Stomach (tissue), 9 donors: Measurements from ENCODE around the gene ATRX. TPM values are rescaled to one million over a fixed set of nuclear protein-coding genes. Genes with fewer than 3 reads are reported as not detected.
"Not testable (repeated sequence)": the region's sequence is repeated elsewhere in the genome, so short reads cannot be mapped to it uniquely, and the experiment has no call there.

ENCODE experiments used
- DNase-seq, 2 donors: peaks; one replicate each; pipeline versions ENCODE4 v3.0.0 to v3.0.0-alpha.2; 2013 to 2019
- H3K27ac ChIP-seq, 5 donors: fragments of 200-600 bp in 4 of 5; sonication (generic) in 4 of 5; one replicate each; pipeline ENCODE4 v1.5.1; 2013 to 2019; ENCODE audit warnings: mild to moderate bottlenecking in 1 of 5, moderate library complexity in 1 of 5
- H3K27me3 ChIP-seq, 3 donors: fragments of 200-600 bp; sonication (generic); one replicate each; pipeline ENCODE4 v1.5.1; 2017 to 2019; ENCODE audit warnings: mixed run types in 1 of 3
- H3K36me3 ChIP-seq, 4 donors: fragments of 200-600 bp; sonication (generic); 1 replicate in 3 of 4; 2 replicates in 1 of 4; pipeline ENCODE4 v1.5.1; 2016 to 2019
- H3K4me1 ChIP-seq, 4 donors: fragments of 200-600 bp; sonication (generic); one replicate each; pipeline ENCODE4 v1.5.1; 2016 to 2019
- H3K4me3 ChIP-seq, 4 donors: fragments of 200-600 bp; sonication (generic) in 3 of 4; one replicate each; pipeline ENCODE4 v1.5.1; 2016 to 2019; ENCODE audit warnings: mild to moderate bottlenecking in 1 of 4
- H3K9me3 ChIP-seq, 4 donors: fragments of 200-600 bp; sonication (generic); one replicate each; pipeline ENCODE4 v1.5.1; 2016 to 2019
- EP300 ChIP-seq: sonication (generic); formaldehyde crosslinking; IDR thresholded peaks from one replicate; pipeline ENCODE4 v1.6.1; 2017; ENCODE audit warnings: antibody characterized with exemption
- POLR2A ChIP-seq, 4 donors: fragments of 450-650 bp; IDR thresholded peaks; one replicate each; pipeline ENCODE4 v1.6.1; 2016; ENCODE audit warnings: antibody characterized with exemption in 4 of 4, control low read depth in 2 of 4, mild to moderate bottlenecking in 1 of 4, moderate library complexity in 1 of 4
- POLR2AphosphoS5 ChIP-seq, 3 donors: sonication (generic); formaldehyde crosslinking; IDR thresholded peaks; one replicate each; pipeline ENCODE4 v1.6.1; 2016; ENCODE audit warnings: antibody characterized with exemption in 3 of 3
- WGBS, 5 donors: extraction: QIAGEN DNeasy Blood & Tissue Kit in 3 of 5; methylation state at CpG; one replicate each; pipeline versions ENCODE4 v1.1.5 to v1.1.7; 2013 to 2018; 5-methylcytosine and 5-hydroxymethylcytosine counted together
- intact Hi-C: fragments of 100-400 bp; cut with DNase I; formaldehyde crosslinking; loops from one replicate; pipeline ENCODE4 v1.15.1; 2023; ENCODE audit warnings: low total_unique reads
- polyA plus RNA-seq, 3 donors: library from polyadenylated mRNA; stranded (reverse); fragments of 200-250 nt; gene quantifications; one replicate each; pipeline ENCODE4 v1.2.3, GENCODE V29; 2013
- total RNA-seq, 5 donors: library from RNA; depleted of rRNA; stranded (reverse); fragments of >200 nt; gene quantifications; one replicate each; pipeline versions ENCODE4 v1.1.0 to v1.2.3, GENCODE V29; 2014 to 2016
- TF ChIP-seq, protein P1 (sequence below), 7 experiments: fragments of 450-650 bp in 4 of 7; fragments of 200-600 bp in 3 of 7; sonication (generic) in 3 of 7; IDR thresholded peaks; one replicate each; pipeline ENCODE4 v1.5.1; 2016 to 2019; ENCODE audit warnings: antibody characterized with exemption in 7 of 7, control low read depth in 2 of 7, mild to moderate bottlenecking in 1 of 7
- donor health status: healthy with polysubstance abuse.
- donor health status: Bipolar disorder and iron deficiency.
- donor health status: healthy.

The ATRX gene
- total and polyA plus RNA-seq, 8 donors, result 7.9 to 225 (median 61.0) TPM

DNA sequence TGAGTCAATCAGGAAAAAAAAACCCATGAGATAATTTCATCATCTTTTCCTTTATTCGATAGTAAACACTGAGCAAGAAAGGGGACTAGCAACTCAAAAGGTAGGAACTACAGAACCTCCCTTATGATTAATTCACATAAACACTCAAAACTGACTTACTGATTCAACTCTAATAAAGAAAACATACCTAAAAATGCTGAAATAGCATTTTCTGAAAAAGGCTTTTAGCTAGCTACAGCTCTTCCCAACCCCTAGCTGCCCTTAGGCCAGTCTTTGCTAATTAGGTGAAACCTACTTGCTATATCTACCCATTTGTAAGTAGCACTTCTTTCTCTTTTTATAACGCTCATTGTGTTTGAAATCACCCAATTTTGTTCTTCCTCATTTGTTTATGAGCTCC lies 150.6 kb downstream of the ATRX start:
- DNase-seq, result no peak
- no peak overlapping the region for H3K4me3 ChIP-seq
- WGBS, 5 donors, result 83 to 100% (median 90%) methylated on average over 2 of the region's 2 CpGs
- H3K4me1 ChIP-seq, result no peaks in the 10 kb centered on the region
- no peak overlapping the region for H3K27ac ChIP-seq
- H3K9me3 ChIP-seq, result no peaks in the 10 kb centered on the region
- H3K27me3 ChIP-seq, result no peaks in the 10 kb centered on the region
- TF ChIP-seq POLR2A (IDR thresholded peaks at IDR 0.05), result no peak
- no peak for TF ChIP-seq POLR2AphosphoS5 (IDR thresholded peaks at IDR 0.05)
- TF ChIP-seq, protein P1, sequence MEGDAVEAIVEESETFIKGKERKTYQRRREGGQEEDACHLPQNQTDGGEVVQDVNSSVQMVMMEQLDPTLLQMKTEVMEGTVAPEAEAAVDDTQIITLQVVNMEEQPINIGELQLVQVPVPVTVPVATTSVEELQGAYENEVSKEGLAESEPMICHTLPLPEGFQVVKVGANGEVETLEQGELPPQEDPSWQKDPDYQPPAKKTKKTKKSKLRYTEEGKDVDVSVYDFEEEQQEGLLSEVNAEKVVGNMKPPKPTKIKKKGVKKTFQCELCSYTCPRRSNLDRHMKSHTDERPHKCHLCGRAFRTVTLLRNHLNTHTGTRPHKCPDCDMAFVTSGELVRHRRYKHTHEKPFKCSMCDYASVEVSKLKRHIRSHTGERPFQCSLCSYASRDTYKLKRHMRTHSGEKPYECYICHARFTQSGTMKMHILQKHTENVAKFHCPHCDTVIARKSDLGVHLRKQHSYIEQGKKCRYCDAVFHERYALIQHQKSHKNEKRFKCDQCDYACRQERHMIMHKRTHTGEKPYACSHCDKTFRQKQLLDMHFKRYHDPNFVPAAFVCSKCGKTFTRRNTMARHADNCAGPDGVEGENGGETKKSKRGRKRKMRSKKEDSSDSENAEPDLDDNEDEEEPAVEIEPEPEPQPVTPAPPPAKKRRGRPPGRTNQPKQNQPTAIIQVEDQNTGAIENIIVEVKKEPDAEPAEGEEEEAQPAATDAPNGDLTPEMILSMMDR (IDR thresholded peaks at IDR 0.05), result no peak
- TF ChIP-seq EP300, result no peak
- peaks cover 0 to 44% (median 40%) of the 10 kb centered on the region in 4 donors for H3K36me3 ChIP-seq
- intact Hi-C loops, result no loop called here

DNA sequence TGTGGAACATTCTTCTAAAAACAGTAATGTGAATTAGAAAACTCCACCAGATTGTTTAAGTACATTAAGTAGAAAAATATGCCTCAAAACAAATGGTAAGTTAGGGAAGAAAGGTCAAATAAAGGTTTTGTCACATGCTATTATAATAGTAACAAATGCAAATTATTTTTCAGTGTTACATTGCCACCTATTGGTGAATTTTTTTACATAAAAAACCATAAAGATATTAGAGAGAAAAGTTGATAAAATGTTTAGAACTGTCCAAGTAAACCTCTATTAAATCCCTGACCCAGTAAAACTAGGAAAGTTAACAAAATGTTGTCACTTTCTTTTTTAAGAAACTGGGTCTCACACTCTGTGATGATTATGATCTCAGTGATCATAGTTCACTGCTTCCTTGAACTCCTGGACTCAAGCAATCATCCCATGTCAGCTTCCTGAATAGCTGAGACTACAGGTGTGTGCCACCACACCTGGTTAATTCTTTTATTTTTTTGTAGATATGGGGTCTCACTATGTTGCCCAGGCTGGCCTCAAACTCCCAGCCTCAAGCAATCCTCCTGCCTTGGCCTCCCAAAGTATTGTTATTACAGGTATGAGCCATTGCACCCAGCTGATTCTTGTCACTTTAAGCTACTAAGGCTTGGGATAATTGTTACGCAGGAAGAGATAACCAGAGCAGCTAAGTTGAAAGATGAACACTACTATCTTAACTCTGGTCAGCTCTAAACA lies 157.6 kb downstream of the ATRX start:
- Histone ChIP-seq H3K9me3 (no peaks in the 10 kb centered on the region), H3K4me3 (no peak overlapping the region), H3K27ac (no peak overlapping the region), H3K4me1 (no peaks in the 10 kb centered on the region), H3K27me3 (no peaks in the 10 kb centered on the region), H3K36me3 (peaks cover 0 to 18% (median 16%) of the 10 kb centered on the region in 4 donors)
- TF ChIP-seq EP300 (no peak), POLR2A (IDR thresholded peaks at IDR 0.05) (no peak), POLR2AphosphoS5 (IDR thresholded peaks at IDR 0.05) (no peak)
- TF ChIP-seq, protein P1 (IDR thresholded peaks at IDR 0.05), result no peak
- intact Hi-C loops, result no loop called here
- 91 to 100% (median 97%) methylated on average over 1 of the region's 1 CpG for WGBS, 5 donors
- DNase-seq, result no peak

DNA sequence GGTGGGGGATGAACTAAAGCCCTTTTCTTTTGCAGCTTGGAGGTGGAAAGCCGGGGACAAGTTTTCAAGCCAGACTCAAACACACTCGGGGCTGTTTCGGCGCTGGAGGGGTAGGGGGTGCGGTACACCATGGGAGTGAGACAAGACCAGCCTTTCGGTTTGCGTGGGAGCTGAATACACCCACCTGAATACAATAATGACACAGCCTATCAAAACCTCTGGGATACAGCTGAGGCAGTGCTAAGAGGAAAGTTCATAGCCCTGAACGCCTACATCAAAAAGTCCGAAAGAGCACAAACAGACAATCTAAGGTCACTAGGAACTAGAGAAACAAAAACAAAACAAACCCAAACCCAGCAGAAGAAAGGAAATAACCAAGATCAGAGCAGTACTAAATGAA lies 163.3 kb downstream of the ATRX start:
- intact Hi-C loops, result no loop called here
- TF ChIP-seq POLR2AphosphoS5 (IDR thresholded peaks at IDR 0.05) (no peak), POLR2A (IDR thresholded peaks at IDR 0.05) (no peak), EP300 (no peak)
- TF ChIP-seq, protein P1 (IDR thresholded peaks at IDR 0.05), result no peak
- 80 to 98% (median 88%) methylated on average over 5 to 9 of the region's 9 CpGs for WGBS, 5 donors

DNA sequence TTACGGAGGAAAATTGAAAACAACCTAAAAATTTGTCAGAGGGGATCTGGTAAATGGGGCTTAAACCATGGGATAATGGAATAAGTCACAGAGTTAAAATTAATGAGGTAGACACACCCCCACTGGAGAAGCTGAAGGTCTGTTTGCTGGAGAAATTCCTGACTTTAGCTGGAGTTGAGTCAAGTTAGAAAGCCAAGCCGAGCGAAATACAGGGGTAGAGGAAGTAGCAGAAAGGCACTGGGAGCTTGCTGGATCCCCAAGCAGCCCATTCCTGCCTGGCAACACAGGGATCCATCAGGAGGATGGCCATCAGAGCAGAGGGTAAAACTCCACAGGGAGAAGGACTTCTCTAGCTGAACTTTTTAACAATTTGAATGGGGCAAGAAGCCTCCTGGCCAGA lies 163.8 kb downstream of the ATRX start:
- 50 to 72% (median 55%) methylated on average over 3 of the region's 3 CpGs for WGBS, 5 donors
- no peak for DNase-seq

More for the DNA sequence above, 163.3 kb downstream of the ATRX start:
- Histone ChIP-seq H3K27ac (no peak overlapping the region), H3K4me3 (no peak overlapping the region), H3K27me3 (no peaks in the 10 kb centered on the region), H3K36me3 (peaks cover 0 to 11% (median 9%) of the 10 kb centered on the region in 4 donors), H3K9me3 (no peaks in the 10 kb centered on the region), H3K4me1 (peaks cover 0 to 8% (median 4%) of the 10 kb centered on the region in 4 donors)
- DNase-seq, result no peak

DNA sequence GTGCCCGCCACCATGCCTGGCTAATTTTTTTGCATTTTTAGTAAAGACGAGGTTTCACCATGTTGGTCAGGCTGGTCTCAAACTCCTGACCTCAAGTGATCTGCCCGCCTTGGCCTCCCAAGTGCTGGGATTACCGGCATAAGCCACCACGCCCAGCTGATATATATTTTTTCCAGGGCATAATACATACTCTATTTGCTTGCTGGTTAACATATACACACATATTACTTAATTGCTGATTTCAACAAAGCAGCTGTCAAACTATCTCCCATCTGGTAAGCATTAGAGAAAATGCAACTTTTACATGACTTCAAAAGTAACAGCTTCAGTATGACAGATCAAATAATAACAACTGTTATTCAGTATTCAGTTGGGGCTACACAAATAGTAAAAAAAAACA lies 164.6 kb downstream of the ATRX start:
- intact Hi-C loops, H3K27me3 ChIP-seq, DNase-seq, H3K4me3 ChIP-seq, H3K27ac ChIP-seq, H3K4me1 ChIP-seq, H3K9me3 ChIP-seq: not testable (repeated sequence)
- peaks cover 0 to 11% (median 7%) of the 10 kb centered on the region in 4 donors for H3K36me3 ChIP-seq
- WGBS, 5 donors, result 68 to 80% (median 73%) methylated on average over 4 to 5 of the region's 5 CpGs

More for the DNA sequence above, 163.8 kb downstream of the ATRX start:
- Histone ChIP-seq H3K4me1 (peaks cover 0 to 8% (median 4%) of the 10 kb centered on the region in 4 donors), H3K27me3 (no peaks in the 10 kb centered on the region), H3K36me3 (peaks cover 0 to 11% (median 7%) of the 10 kb centered on the region in 4 donors), H3K9me3 (no peaks in the 10 kb centered on the region), H3K4me3 (no peak overlapping the region), H3K27ac (no peak overlapping the region)
- intact Hi-C loops, result no loop called here
- TF ChIP-seq, protein P1 (IDR thresholded peaks at IDR 0.05), result no peak
- no peak for TF ChIP-seq POLR2AphosphoS5 (IDR thresholded peaks at IDR 0.05)
- no peak for TF ChIP-seq POLR2A (IDR thresholded peaks at IDR 0.05)
- no peak for TF ChIP-seq EP300
